CD4-positive, alpha-beta T cell (primary cell): Measurements from ENCODE around the gene BCL2A1. TPM values are rescaled to one million over a fixed set of nuclear protein-coding genes. Genes with fewer than 3 reads are reported as not detected.

ENCODE experiments used
- ATAC-seq: fragments of 200-7000 bp; cut with Tn5 transposase; one replicate; pipeline ENCODE4 v1.10.0; 2022; ENCODE audit warnings: mild to moderate bottlenecking; ENCODE audit not compliant: poor library complexity
- CTCF ChIA-PET: fragments of 350-600 bp; sonication (Branson Sonifier 250); formaldehyde crosslinking; loops from one replicate; lab custom pipeline; 2021; ENCODE audit warnings: antibody characterized with exemption, inconsistent platforms; lab: Charles Lee
- POLR2A ChIA-PET: fragments of 350-600 bp; sonication (Branson Sonifier 250); formaldehyde crosslinking; loops from one replicate; lab custom pipeline; 2021; ENCODE audit warnings: antibody characterized with exemption, inconsistent platforms; lab: Charles Lee
- DNase-seq, 14 experiments: peaks; one replicate each; pipeline ENCODE4 v3.0.0-alpha.2; 2013 to 2020; ENCODE audit warnings: mixed read lengths in 2 of 14
- H3K27ac ChIP-seq, 2 donors: one replicate each; pipeline versions ENCODE4 v1.5.1 to v1.7.0; 2013; ENCODE audit warnings: low read length in 2 of 2, low read depth in 1 of 2, mild to moderate bottlenecking in 1 of 2
- H3K27me3 ChIP-seq, 2 experiments: 1 replicate in 1 of 2; 2 replicates in 1 of 2; pipeline versions ENCODE4 v1.6.1 to v1.7.0; 2013; ENCODE audit warnings: low read length in 2 of 2, control low read depth in 1 of 2, mild to moderate bottlenecking in 1 of 2, moderate library complexity in 1 of 2; ENCODE audit not compliant: insufficient read depth in 2 of 2, control insufficient read depth in 1 of 2
- H3K36me3 ChIP-seq: one replicate; pipeline ENCODE4 v1.6.1; 2013; ENCODE audit warnings: low read length, control low read depth; ENCODE audit not compliant: insufficient read depth
- H3K4me1 ChIP-seq: one replicate; pipeline ENCODE4 v1.6.1; 2013; ENCODE audit warnings: low read length, control low read depth; ENCODE audit not compliant: insufficient read depth
- H3K4me3 ChIP-seq: one replicate; pipeline ENCODE4 v1.5.1; 2013; ENCODE audit warnings: mild to moderate bottlenecking, low read length, moderate library complexity
- H3K9me3 ChIP-seq, 2 experiments: 1 replicate in 1 of 2; 2 replicates in 1 of 2; pipeline versions ENCODE4 v1.6.1 to v1.7.0; 2013; ENCODE audit warnings: low read length in 2 of 2, mild to moderate bottlenecking in 2 of 2, control low read depth in 1 of 2, moderate library complexity in 1 of 2; ENCODE audit not compliant: control insufficient read depth in 1 of 2, insufficient read depth in 1 of 2
- H3K27ac Mint-ChIP-seq: one replicate; pipeline ENCODE4 v1.8.0; 2020; ENCODE audit warnings: mixed read lengths
- H3K27me3 Mint-ChIP-seq: one replicate; pipeline ENCODE4 v1.8.0; 2021; ENCODE audit warnings: mixed read lengths
- H3K36me3 Mint-ChIP-seq: one replicate; pipeline ENCODE4 v1.8.0; 2021; ENCODE audit warnings: low read depth, mixed read lengths
- H3K4me1 Mint-ChIP-seq: one replicate; pipeline ENCODE4 v1.8.0; 2021; ENCODE audit warnings: low read depth, mixed read lengths
- H3K4me3 Mint-ChIP-seq: one replicate; pipeline ENCODE4 v1.8.0; 2020; ENCODE audit warnings: mild to moderate bottlenecking, mixed read lengths
- H3K9me3 Mint-ChIP-seq: one replicate; pipeline ENCODE4 v1.8.0; 2020; ENCODE audit warnings: mixed read lengths
- CTCF ChIP-seq: fragments of 200-600 bp; IDR thresholded peaks from one replicate; pipeline ENCODE4 v1.8.0; 2022; ENCODE audit warnings: antibody characterized with exemption, mild to moderate bottlenecking
- intact Hi-C, 2 experiments: fragments of 100-400 bp; cut with DNase I in 1 of 2; cut with micrococcal nuclease in 1 of 2; formaldehyde crosslinking; loops; one replicate each; pipeline versions ENCODE4 v1.15.1 to v1.9.0; 2023 to 2025; cut with DNase I, micrococcal nuclease
- total RNA-seq, 174 experiments: library from RNA in 2 of 174; stranded (reverse) in 2 of 174; gene quantifications; one replicate each; pipeline ENCODE4 v1.2.3 and lab custom pipeline; 2021 to 2026

BCL2A1 gene
- total RNA-seq, 2 experiments from 2014 or later: 18.7 to 20.0 TPM

DNA sequence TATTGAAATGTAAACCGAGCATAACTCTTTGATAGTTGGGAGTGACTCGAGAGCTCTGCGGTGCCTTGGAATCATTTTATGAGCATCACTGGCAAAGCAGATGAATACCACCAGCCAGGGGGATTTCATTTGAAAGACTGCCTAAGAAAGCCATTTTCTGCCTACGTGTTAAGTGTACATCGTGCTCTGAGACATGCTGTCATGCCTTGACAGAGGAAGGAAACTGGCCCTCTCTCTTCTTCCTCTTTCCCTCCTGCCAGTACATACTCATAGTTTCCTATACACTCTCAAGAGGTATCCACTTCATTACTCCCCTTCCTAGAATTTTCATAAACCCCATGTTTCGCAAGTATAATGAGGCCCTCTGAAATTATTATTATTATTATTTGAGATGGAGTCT, 8.8 kb downstream of the BCL2A1 start:
- Mint-ChIP-seq H3K27me3 (no peaks in the 10 kb centered on the region), H3K4me3 (no peak overlapping the region), H3K27ac (no peak overlapping the region), H3K4me1 (peaks cover 30% of the 10 kb centered on the region), H3K36me3 (peaks cover 4% of the 10 kb centered on the region), H3K9me3 (no peaks in the 10 kb centered on the region)
- peaks cover 11% of the 10 kb centered on the region for H3K36me3 ChIP-seq
- ATAC-seq (no peak), DNase-seq (peak in 1 of 14 experiments; percentile 50)
- intact Hi-C loops: no loop called here
- no peaks in the 10 kb centered on the region for H3K27me3 ChIP-seq
- no peak for TF ChIP-seq CTCF
- no peak overlapping the region for H3K27ac ChIP-seq
- no peak overlapping the region for H3K4me3 ChIP-seq
- CTCF ChIA-PET: interaction anchor here (1.1 kb wide), 1 partner anchor 109 kb away, joined by 3 read pairs; no protein-coding TSS in a partner anchor
- H3K4me1 ChIP-seq: peaks cover 14% of the 10 kb centered on the region
- POLR2A ChIA-PET: interaction anchor here (1.1 kb wide), 1 partner anchor 8 kb away, joined by 3 read pairs; no protein-coding TSS in a partner anchor
- H3K9me3 ChIP-seq: no peaks in the 10 kb centered on the region

- Mint-ChIP-seq H3K4me3 (no peak overlapping the region), H3K27ac (no peak overlapping the region), H3K27me3 (no peaks in the 10 kb centered on the region), H3K4me1 (peaks cover 15% of the 10 kb centered on the region), H3K36me3 (peaks cover 4% of the 10 kb centered on the region), H3K9me3 (no peaks in the 10 kb centered on the region)
- Histone ChIP-seq H3K27ac (no peak overlapping the region), H3K4me1 (peaks cover 11% of the 10 kb centered on the region), H3K4me3 (no peak overlapping the region), H3K27me3 (no peaks in the 10 kb centered on the region), H3K9me3 (no peaks in the 10 kb centered on the region), H3K36me3 (peaks cover 11% of the 10 kb centered on the region)
- no peak for TF ChIP-seq CTCF
- POLR2A ChIA-PET: no interaction called here
- DNase-seq (no peak), ATAC-seq (no peak)
- CTCF ChIA-PET: interaction anchor here (1.5 kb wide), 1 partner anchor 33 kb away, joined by 3 read pairs; no protein-coding TSS in a partner anchor
- intact Hi-C loops: no loop called here
These were observed 10.3 kb downstream of the BCL2A1 start for GRCh38 chr15:79960502-79961212.

DNA sequence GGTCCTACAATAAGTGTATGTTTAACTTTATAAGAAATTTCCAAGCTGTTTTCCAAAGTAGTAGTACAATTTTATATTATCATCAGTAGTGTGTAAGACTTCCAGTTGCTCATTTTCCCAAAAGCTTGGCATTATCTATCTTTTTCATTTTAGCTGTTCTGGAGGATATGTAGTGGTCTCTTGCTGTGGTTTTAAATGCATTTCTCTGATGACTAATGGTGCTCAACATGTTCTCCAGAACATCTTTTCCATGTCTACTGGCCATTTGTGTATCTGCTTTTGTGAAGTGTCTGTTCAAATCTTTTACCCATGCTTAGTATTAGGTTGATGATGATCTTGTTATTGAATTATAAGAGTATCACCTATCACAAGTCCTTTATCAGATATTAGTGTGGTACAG, 13.3 kb downstream of the BCL2A1 start:
- H3K4me3 Mint-ChIP-seq: no peak overlapping the region
- Histone ChIP-seq H3K36me3 (peaks cover 11% of the 10 kb centered on the region), H3K4me1 (peaks cover 9% of the 10 kb centered on the region), H3K27ac (no peak overlapping the region), H3K9me3 (no peaks in the 10 kb centered on the region), H3K27me3 (no peaks in the 10 kb centered on the region), H3K4me3 (no peak overlapping the region)
- H3K4me1 Mint-ChIP-seq: peaks cover 24% of the 10 kb centered on the region
- H3K27ac Mint-ChIP-seq: no peak overlapping the region
- ChIA-PET POLR2A (interaction anchor here (0.6 to 1.1 kb wide), 2 partner anchors 35 to 588 kb away, joined by 3 to 5 read pairs; no protein-coding TSS in a partner anchor), CTCF (no interaction called here)
- intact Hi-C loops: no loop called here
- no peak for ATAC-seq
- peaks cover 4% of the 10 kb centered on the region for H3K36me3 Mint-ChIP-seq
- no peaks in the 10 kb centered on the region for H3K27me3 Mint-ChIP-seq
- no peaks in the 10 kb centered on the region for H3K9me3 Mint-ChIP-seq
- no peak for DNase-seq
- no peak for TF ChIP-seq CTCF
